ENCODE results near the gene ZNF22. TPM values are rescaled to one million over a fixed set of nuclear protein-coding genes. Genes with fewer than 3 reads are reported as not detected.

The ZNF22 gene
- 13.5 TPM for total RNA-seq (2021; ENCODE audit: unreplicated experiment)
- polyA plus RNA-seq (2012), result 5.0 and 7.8 TPM in 2 replicates
- percentile 84 among the genes with signal in this experiment for Bru-seq, nascent RNA
- BruChase-seq, experiment 1, labeled RNA remaining after a 6-hour chase, result percentile 85 among the genes with signal in this experiment
- BruChase-seq, experiment 2, labeled RNA remaining after a 2-hour chase, result percentile 95 among the genes with signal in this experiment
- long read RNA-seq, transcript ZNF22-201 (2 exons, 2,551 nt), result major isoform, 21 of 26 reads
- long read RNA-seq, partial matches to known transcripts, result 4 of 26 reads
- long read RNA-seq, other reads (novel, unspliced or antisense), result 1 of 26 reads

DNA sequence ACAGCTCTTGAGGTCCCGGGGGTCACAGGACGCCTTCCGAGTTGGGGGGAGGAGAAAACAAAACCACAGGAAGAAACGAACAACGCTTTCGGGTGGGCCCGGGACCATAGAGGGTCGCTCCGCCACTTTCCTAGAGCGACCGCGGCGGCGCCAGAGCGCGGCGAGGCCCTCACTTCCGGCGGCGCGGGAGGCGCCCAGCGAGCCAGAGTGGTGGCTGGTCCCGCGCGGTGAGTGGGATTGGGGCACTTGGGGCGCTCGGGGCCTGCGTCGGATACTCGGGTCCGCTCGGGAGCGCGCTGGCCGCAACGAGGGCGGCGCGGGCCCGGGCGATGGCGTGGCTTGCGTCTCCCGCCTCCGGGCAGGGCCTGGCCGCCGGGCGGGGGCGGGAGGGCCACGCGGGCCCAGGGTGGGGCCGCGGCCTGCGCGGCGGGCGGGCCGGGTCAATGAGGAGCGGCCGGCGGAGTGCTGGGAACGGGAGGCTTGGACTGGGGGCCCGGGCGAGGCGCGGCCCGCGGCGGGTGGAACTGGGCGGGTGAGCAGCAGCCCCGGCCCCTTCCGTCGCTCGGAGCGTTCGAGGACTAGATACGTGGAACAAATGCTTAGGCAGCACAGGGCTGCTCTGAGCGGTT lies at the start of gene ZNF22:
TSS of gene ZNF22 (plus strand) at position 172 of the 629 bp plus-strand sequence. CDS start 2,446 bp downstream, outside the sequence.
- 0 out of 2 replicates have a peak, but pooled peaks cover 5% of the 10 kb centered on the region for H3K27me3 ChIP-seq (ENCODE audit: insufficient read depth, low read length)
- H3K4me3 ChIP-seq (replicated peaks in 1 of 2; ENCODE audit: low read depth in 1 of 2, low read length in 2 of 2), result peak within 1 kb of the TSS; percentile 52 to 62
- H3K9ac ChIP-seq (ENCODE audit: low read length), result peak within 1 kb of the TSS; percentile 62
- intact Hi-C loops (cut with micrococcal nuclease), result loop anchor here (10.0 kb wide), 3 partner anchors 234 to 1224 kb away; no protein-coding TSS in a partner anchor
- H3K27ac ChIP-seq (ENCODE audit: low read depth, low read length), result peak within 1 kb of the TSS; percentile 71
- no TSS peak for BruUV-seq (replicated peaks)
- H3K79me2 ChIP-seq (ENCODE audit: insufficient read depth, low read length), result peaks cover 25% of the 10 kb centered on the region
- TF ChIP-seq ZFX (IDR thresholded peaks at IDR 0.05) (peak; percentile 98), POLR2AphosphoS5 (IDR thresholded peaks at IDR 0.05; ENCODE audit: low read depth, low read length) (peak; percentile 64), EGR1 (IDR thresholded peaks at IDR 0.05; ENCODE audit: low read depth) (0 out of 2 replicates have a peak, but pooled peaks have one; percentile 16), YY1 (IDR thresholded peaks at IDR 0.05; ENCODE audit: extremely low read depth, insufficient replicate concordance, low read depth, low read length) (peak; percentile 14), TCF7L2 (IDR thresholded peaks at IDR 0.05; ENCODE audit: borderline replicate concordance, extremely low read depth, insufficient read depth, insufficient read length) (peak; percentile 8), ELF1 (IDR thresholded peaks at IDR 0.05; ENCODE audit: borderline replicate concordance, low read depth) (no peak), CTCF (IDR thresholded peaks at IDR 0.05 in 2 of 3, conservative IDR thresholded peaks at IDR 0.05 in 1 of 3; ENCODE audit: borderline replicate concordance in 1 of 3, insufficient read depth in 1 of 3, low read depth in 2 of 3, low read length in 2 of 3) (no peak)
- ChIA-PET CTCF (interaction anchor here (1.2 kb wide), 1 partner anchor 22 kb away, joined by 3 read pairs; the partner anchor contains the start of gene DEPP1), POLR2A (interaction anchor here (1.2 to 1.8 kb wide), 3 partner anchors 20 to 68 kb away, joined by 4 to 6 read pairs (median 5); partner anchors contain the start of gene DEPP1), RAD21 (ENCODE audit: low non-redundant PET in 1 of 2, low total read pairs in 2 of 2, uncharacterized antibody in 2 of 2, unreplicated experiment in 2 of 2) (no interaction called here)
- peak; percentile 77 for ATAC-seq
- no peaks in the 10 kb centered on the region for H3K36me3 ChIP-seq (ENCODE audit: control insufficient read depth in 1 of 2, insufficient read depth in 2 of 2, low read length in 2 of 2)
- no peak within 1 kb of the TSS for H2AFZ ChIP-seq (ENCODE audit: low read depth, low read length, poor library complexity, severe bottlenecking)
- H4K20me1 ChIP-seq (ENCODE audit: insufficient read depth), result no peaks in the 10 kb centered on the region
- H3K4me2 ChIP-seq (ENCODE audit: low read length), result peak within 1 kb of the TSS; percentile 74
- H3K9me2 ChIP-seq (ENCODE audit: insufficient read depth), result no peaks in the 10 kb centered on the region
- H3K9me3 ChIP-seq (ENCODE audit: control insufficient read depth in 1 of 2, insufficient read depth in 1 of 2, low read depth in 1 of 2, low read length in 2 of 2), result no peaks in the 10 kb centered on the region
- H3K4me1 ChIP-seq (ENCODE audit: control insufficient read depth in 1 of 2, insufficient read depth in 2 of 2, low read length in 2 of 2), result peaks cover 0 to 7% of the 10 kb centered on the region in 2 experiments; a peak in 1 of 4 replicates
- no peak for DNase-seq (ENCODE audit: low read depth, low spot score)
